Activated CD4-positive, alpha-beta T cell treated with anti-CD3 and anti-CD28 coated beads for 36 hours (primary cell): ENCODE measurements around the gene NVL. TPM values are rescaled to one million over a fixed set of nuclear protein-coding genes. Genes with fewer than 3 reads are reported as not detected.
A peak's percentile ranks its signal among the peaks of the same experiment; 100 is the strongest.

Experiments used
- ATAC-seq: fragments of 200-7000 bp; cut with Tn5 transposase; one replicate; pipeline ENCODE4 v1.10.0; 2021; ENCODE audit warnings: mild to moderate bottlenecking, moderate library complexity
- CTCF ChIA-PET: fragments of 350-600 bp; sonication (Branson Sonifier 250); formaldehyde crosslinking; loops from one replicate; lab custom pipeline; 2021; ENCODE audit warnings: antibody characterized with exemption; lab: Charles Lee
- POLR2A ChIA-PET: fragments of 350-600 bp; sonication (Branson Sonifier 250); formaldehyde crosslinking; loops from one replicate; lab custom pipeline; 2021; ENCODE audit warnings: antibody characterized with exemption, inconsistent platforms; lab: Charles Lee
- DNase-seq: peaks from one replicate; pipeline ENCODE4 v3.0.0-alpha.2; 2020
- H3K27ac Mint-ChIP-seq: one replicate; pipeline ENCODE4 v1.8.0; 2021; ENCODE audit warnings: mixed read lengths
- H3K27me3 Mint-ChIP-seq: one replicate; pipeline ENCODE4 v1.8.0; 2021; ENCODE audit warnings: mixed read lengths
- H3K36me3 Mint-ChIP-seq: one replicate; pipeline ENCODE4 v1.8.0; 2021; ENCODE audit warnings: low read depth, mixed read lengths
- H3K4me1 Mint-ChIP-seq: one replicate; pipeline ENCODE4 v1.8.0; 2021; ENCODE audit warnings: mixed read lengths
- H3K4me3 Mint-ChIP-seq: one replicate; pipeline ENCODE4 v1.8.0; 2021; ENCODE audit warnings: mild to moderate bottlenecking, moderate library complexity, mixed read lengths
- H3K9me3 Mint-ChIP-seq: one replicate; pipeline ENCODE4 v1.8.0; 2021; ENCODE audit warnings: low read depth, mixed read lengths
- intact Hi-C, 2 experiments: fragments of 100-400 bp; cut with DNase I in 1 of 2; cut with micrococcal nuclease in 1 of 2; formaldehyde crosslinking; loops; one replicate each; pipeline versions ENCODE4 v1.14.2 to v1.15.1; 2022 to 2024; cut with DNase I, micrococcal nuclease
- total RNA-seq, 2 experiments: library from RNA; stranded (reverse); gene quantifications; one replicate each; pipeline ENCODE4 v1.2.3, GENCODE V29; 2021

NVL gene
- total RNA-seq, 2 experiments from 2014 or later = 34.2 to 44.1 TPM

GRCh38 chr1:224189561-224189960, 140.4 kb downstream of the NVL start:
- Mint-ChIP-seq H3K27me3 (no peaks in the 10 kb centered on the region), H3K36me3 (peaks cover 37% of the 10 kb centered on the region), H3K4me3 (no peak overlapping the region), H3K9me3 (no peaks in the 10 kb centered on the region), H3K4me1 (peaks cover 46% of the 10 kb centered on the region), H3K27ac (no peak overlapping the region)
- ChIA-PET CTCF (interaction anchor here (1.1 kb wide), 1 partner anchor 25 kb away, joined by 3 read pairs; no protein-coding TSS in a partner anchor), POLR2A (no interaction called here)
- intact Hi-C loops = loop anchor here (10.0 kb wide), 2 partner anchors 355 to 1255 kb away; no protein-coding TSS in a partner anchor
- no peak for DNase-seq
- ATAC-seq = no peak

- Mint-ChIP-seq H3K9me3 (no peaks in the 10 kb centered on the region), H3K27ac (peak overlapping the region; percentile 58), H3K4me3 (no peak overlapping the region), H3K4me1 (peaks cover 49% of the 10 kb centered on the region), H3K36me3 (peaks cover 34% of the 10 kb centered on the region), H3K27me3 (no peaks in the 10 kb centered on the region)
- ChIA-PET POLR2A (no interaction called here), CTCF (no interaction called here)
- ATAC-seq (peak; percentile 43), DNase-seq (no peak)
- intact Hi-C loops = loop anchor here (10.0 kb wide), 2 partner anchors 353 to 1257 kb away; no protein-coding TSS in a partner anchor
These were observed 141.7 kb downstream of the NVL start for GRCh38 chr1:224188286-224188685.

- ATAC-seq (no peak), DNase-seq (no peak)
- Mint-ChIP-seq H3K27ac (peak overlapping the region; percentile 61), H3K9me3 (no peaks in the 10 kb centered on the region), H3K4me1 (peaks cover 56% of the 10 kb centered on the region), H3K36me3 (peaks cover 22% of the 10 kb centered on the region), H3K27me3 (peaks cover 5% of the 10 kb centered on the region), H3K4me3 (peak overlapping the region; percentile 82)
- ChIA-PET CTCF (interaction anchor here (0.7 to 0.8 kb wide), 2 partner anchors 37 to 67 kb away, joined by 4 read pairs; no protein-coding TSS in a partner anchor), POLR2A (interaction anchor here (0.9 kb wide), 1 partner anchor 145 kb away, joined by 4 read pairs; the partner anchor contains the start of gene NVL)
- intact Hi-C loops = loop anchor here (10.0 kb wide), 2 partner anchors 350 to 1260 kb away; no protein-coding TSS in a partner anchor
These were observed 144.8 kb downstream of the NVL start for GRCh38 chr1:224185208-224185607.

GRCh38 chr1:224183591-224184312, 146.2 kb downstream of the NVL start:
- POLR2A ChIA-PET = interaction anchor here (0.5 to 1.6 kb wide), 3 partner anchors 9 to 1258 kb away, joined by 3 to 7 read pairs (median 5); no protein-coding TSS in a partner anchor
- H3K4me1 Mint-ChIP-seq = peaks cover 51% of the 10 kb centered on the region

GRCh38 chr1:224182866-224183590, 146.9 kb downstream of the NVL start, which contains the start of gene DEGS1:
TSS of gene DEGS1 (plus strand) at chr1:224183240. CDS start at chr1:224183337, 97 bp downstream.
- Mint-ChIP-seq H3K9me3 (no peaks in the 10 kb centered on the region), H3K4me3 (peak within 1 kb of the TSS; percentile 82), H3K36me3 (peaks cover 19% of the 10 kb centered on the region), H3K27me3 (peaks cover 5% of the 10 kb centered on the region), H3K27ac (peak within 1 kb of the TSS; percentile 95), H3K4me1 (peaks cover 45% of the 10 kb centered on the region)
- ChIA-PET CTCF (interaction anchor here (0.9 to 1.4 kb wide), 3 partner anchors 9 to 22 kb away, joined by 3 to 5 read pairs (median 3); no protein-coding TSS in a partner anchor), POLR2A (interaction anchor here (1.2 to 1.6 kb wide), 2 partner anchors 9 to 14 kb away, joined by 5 to 7 read pairs; no protein-coding TSS in a partner anchor)
- ATAC-seq (peak; percentile 77), DNase-seq (peak; percentile 91)
- intact Hi-C loops = loop anchor here (1.0 to 10.0 kb wide), 16 partner anchors 14 to 1262 kb away; partner anchors contain the start of genes NVL (in 2 of the 2), CAPN2 (in 1 of the 2), FBXO28 (in 1 of the 2) and TP53BP2 (in 1 of the 2)

More at GRCh38 chr1:224183591-224184312, 146.2 kb downstream of the NVL start:
- intact Hi-C loops = loop anchor here (1.0 to 10.0 kb wide), 14 partner anchors 66 to 1261 kb away; partner anchors contain the start of genes NVL (in 2 of the 2), CAPN2 (in 1 of the 2), FBXO28 (in 1 of the 2) and TP53BP2 (in 1 of the 2)
- no peaks in the 10 kb centered on the region for H3K9me3 Mint-ChIP-seq
- ATAC-seq (peak; percentile 52), DNase-seq (peak; percentile 79)
- peak overlapping the region; percentile 82 for H3K4me3 Mint-ChIP-seq
- H3K27ac Mint-ChIP-seq = peak overlapping the region; percentile 86
- peaks cover 5% of the 10 kb centered on the region for H3K27me3 Mint-ChIP-seq
- H3K36me3 Mint-ChIP-seq = peaks cover 19% of the 10 kb centered on the region
- CTCF ChIA-PET = interaction anchor here (0.8 to 1.4 kb wide), 2 partner anchors 10 to 175 kb away, joined by 5 read pairs; no protein-coding TSS in a partner anchor

GRCh38 chr1:224182057-224182865, 147.7 kb downstream of the NVL start:
- POLR2A ChIA-PET = interaction anchor here (1.2 to 1.6 kb wide), 3 partner anchors 10 to 13 kb away, joined by 5 to 7 read pairs (median 5); no protein-coding TSS in a partner anchor
- Mint-ChIP-seq H3K27me3 (peaks cover 5% of the 10 kb centered on the region), H3K9me3 (no peaks in the 10 kb centered on the region), H3K4me3 (peak overlapping the region; percentile 82), H3K36me3 (peaks cover 19% of the 10 kb centered on the region), H3K27ac (peak overlapping the region; percentile 95), H3K4me1 (peaks cover 43% of the 10 kb centered on the region)
- DNase-seq (peak; percentile 72), ATAC-seq (peak; percentile 48)
- CTCF ChIA-PET = interaction anchor here (0.6 to 1.7 kb wide), 6 partner anchors 9 to 85 kb away, joined by 3 to 5 read pairs (median 3); no protein-coding TSS in a partner anchor
- intact Hi-C loops = loop anchor here (1.0 to 10.0 kb wide), 12 partner anchors 13 to 1263 kb away; partner anchors contain the start of genes CAPN2 (in 1 of the 2), NVL (in 1 of the 2) and WDR26 (in 1 of the 2)

- H3K4me3 Mint-ChIP-seq = peak overlapping the region; percentile 82
- no peak overlapping the region for H3K27ac Mint-ChIP-seq
These were observed 148.5 kb downstream of the NVL start for GRCh38 chr1:224181453-224181810.

GRCh38 chr1:224180783-224181452, 149.1 kb downstream of the NVL start:
- peaks cover 8% of the 10 kb centered on the region for H3K36me3 Mint-ChIP-seq
- intact Hi-C loops = loop anchor here (5.0 to 10.0 kb wide), 8 partner anchors 64 to 1264 kb away; partner anchors contain the start of genes CAPN2 (in 1 of the 2) and NVL (in 1 of the 2)

More at GRCh38 chr1:224181453-224181810, 148.5 kb downstream of the NVL start:
- ChIA-PET POLR2A (interaction anchor here (1.4 kb wide), 1 partner anchor 12 kb away, joined by 5 read pairs; no protein-coding TSS in a partner anchor), CTCF (interaction anchor here (0.6 to 1.7 kb wide), 4 partner anchors 17 to 148 kb away, joined by 3 read pairs; no protein-coding TSS in a partner anchor)
- H3K9me3 Mint-ChIP-seq = no peaks in the 10 kb centered on the region
- H3K4me1 Mint-ChIP-seq = peaks cover 37% of the 10 kb centered on the region
- H3K36me3 Mint-ChIP-seq = peaks cover 13% of the 10 kb centered on the region
- intact Hi-C loops = loop anchor here (5.0 to 10.0 kb wide), 8 partner anchors 64 to 1263 kb away; partner anchors contain the start of genes CAPN2 (in 1 of the 2) and NVL (in 1 of the 2)
- H3K27me3 Mint-ChIP-seq = peaks cover 5% of the 10 kb centered on the region
- ATAC-seq (no peak), DNase-seq (no peak)

GRCh38 chr1:224178894-224179293, 151.1 kb downstream of the NVL start:
- Mint-ChIP-seq H3K36me3 (peaks cover under 1% of the 10 kb centered on the region), H3K9me3 (no peaks in the 10 kb centered on the region), H3K27ac (no peak overlapping the region), H3K4me3 (no peak overlapping the region), H3K4me1 (peaks cover 15% of the 10 kb centered on the region), H3K27me3 (peaks cover 7% of the 10 kb centered on the region)
- CTCF ChIA-PET = interaction anchor here (0.5 to 1.1 kb wide), 2 partner anchors 48 to 279 kb away, joined by 3 to 4 read pairs; no protein-coding TSS in a partner anchor
- intact Hi-C loops = no loop called here
- ATAC-seq = no peak
- POLR2A ChIA-PET = interaction anchor here (0.5 to 1.2 kb wide), 4 partner anchors 15 to 125 kb away, joined by 3 to 8 read pairs (median 4); no protein-coding TSS in a partner anchor
- DNase-seq = no peak

More at GRCh38 chr1:224180783-224181452, 149.1 kb downstream of the NVL start:
- ChIA-PET CTCF (interaction anchor here (0.6 to 1.7 kb wide), 2 partner anchors 16 to 148 kb away, joined by 3 read pairs; no protein-coding TSS in a partner anchor), POLR2A (interaction anchor here (1.4 kb wide), 1 partner anchor 12 kb away, joined by 5 read pairs; no protein-coding TSS in a partner anchor)
- Mint-ChIP-seq H3K27ac (no peak overlapping the region), H3K4me1 (peaks cover 33% of the 10 kb centered on the region), H3K4me3 (no peak overlapping the region), H3K27me3 (peaks cover 5% of the 10 kb centered on the region), H3K9me3 (no peaks in the 10 kb centered on the region)
- no peak for ATAC-seq
- no peak for DNase-seq
